Thoracic aorta (tissue), 2 donors: ENCODE results near the gene CDH23. TPM values are rescaled to one million over a fixed set of nuclear protein-coding genes. Genes with fewer than 3 reads are reported as not detected.

ENCODE experiments used
- ATAC-seq: fragments of 150-250 bp; one replicate; pipeline ENCODE4 v1.8.0; 2017; ENCODE audit warnings: low read depth; ENCODE audit not compliant: insufficient number of reproducible peaks, low FRiP score
- DNase-seq: peaks from one replicate; pipeline ENCODE4 v3.0.0-alpha.2; 2020; ENCODE audit warnings: low spot score
- H3K27ac ChIP-seq, 2 donors: fragments of 200-600 bp; sonication (generic); 1 replicate in 1 of 2; 2 replicates in 1 of 2; pipeline ENCODE4 v1.5.1; 2016; ENCODE audit warnings: mild to moderate bottlenecking in 2 of 2, moderate library complexity in 2 of 2
- H3K27me3 ChIP-seq: fragments of 200-600 bp; sonication (generic); replicated peaks from 2 replicates; pipeline ENCODE4 v1.6.0; 2016; ENCODE audit warnings: mild to moderate bottlenecking; ENCODE audit not compliant: insufficient read depth
- H3K36me3 ChIP-seq: fragments of 200-600 bp; sonication (generic); one replicate; pipeline ENCODE4 v1.5.1; 2016
- H3K4me1 ChIP-seq, 2 donors: fragments of 200-600 bp; sonication (generic); 1 replicate in 1 of 2; 2 replicates in 1 of 2; pipeline versions ENCODE4 v1.5.1 to v1.6.0; 2016; ENCODE audit warnings: low read depth in 2 of 2, mild to moderate bottlenecking in 1 of 2; ENCODE audit not compliant: control insufficient read depth in 1 of 2
- H3K4me3 ChIP-seq: fragments of 200-600 bp; sonication (generic); 2 replicates; pipeline ENCODE4 v1.5.1; 2016; ENCODE audit warnings: mild to moderate bottlenecking
- H3K9me3 ChIP-seq: fragments of 200-600 bp; sonication (generic); 2 replicates; pipeline ENCODE4 v1.5.1; 2016
- CTCF ChIP-seq: fragments of 200-600 bp; sonication (generic); IDR thresholded peaks from one replicate; pipeline ENCODE4 v1.5.1; 2019; ENCODE audit warnings: antibody characterized with exemption
- total RNA-seq, 2 donors: library from RNA; depleted of rRNA; stranded (reverse); fragments of >200 nt; gene quantifications; one replicate each; pipeline versions ENCODE4 v1.1.0 to v1.2.3, GENCODE V29; 2016

The CDH23 gene
- total RNA-seq, 2 donors from 2014 or later, result 10.6 to 10.8 TPM

GRCh38 chr10:71392292-71392691 is 4.4 kb upstream of the CDH23 start:
- ATAC-seq (no peak), DNase-seq (no peak)
- Histone ChIP-seq H3K4me3 (no peak overlapping the region), H3K9me3 (no peaks in the 10 kb centered on the region), H3K27me3 (no peaks in the 10 kb centered on the region), H3K27ac (no peak overlapping the region), H3K4me1 (peaks cover under 1 to 2% of the 10 kb centered on the region in 2 donors), H3K36me3 (no peaks in the 10 kb centered on the region)
- no peak for TF ChIP-seq CTCF

GRCh38 chr10:71392791-71393781 is 3.6 kb upstream of the CDH23 start:
- H3K36me3 ChIP-seq, result no peaks in the 10 kb centered on the region
- TF ChIP-seq CTCF, result no peak
- H3K27me3 ChIP-seq, result no peaks in the 10 kb centered on the region
- ATAC-seq (no peak), DNase-seq (no peak)
- H3K4me3 ChIP-seq, result no peak overlapping the region
- H3K27ac ChIP-seq, result no peak overlapping the region
- no peaks in the 10 kb centered on the region for H3K9me3 ChIP-seq
- peaks cover 9 to 10% of the 10 kb centered on the region in 2 donors for H3K4me1 ChIP-seq

GRCh38 chr10:71393841-71394475 is 2.8 kb upstream of the CDH23 start:
- no peak overlapping the region for H3K4me3 ChIP-seq
- no peaks in the 10 kb centered on the region for H3K36me3 ChIP-seq
- TF ChIP-seq CTCF, result no peak
- no peak overlapping the region for H3K27ac ChIP-seq
- H3K9me3 ChIP-seq, result no peaks in the 10 kb centered on the region
- H3K27me3 ChIP-seq, result no peaks in the 10 kb centered on the region
- H3K4me1 ChIP-seq, result peaks cover 10 to 17% of the 10 kb centered on the region in 2 donors
- no peak for ATAC-seq
- DNase-seq, result no peak

GRCh38 chr10:71394926-71395562 is 1.7 kb upstream of the CDH23 start:
- no peak for TF ChIP-seq CTCF
- H3K27ac ChIP-seq, result no peak overlapping the region
- no peak overlapping the region for H3K4me3 ChIP-seq
- no peaks in the 10 kb centered on the region for H3K9me3 ChIP-seq
- ATAC-seq (no peak), DNase-seq (no peak)
- no peaks in the 10 kb centered on the region for H3K36me3 ChIP-seq
- H3K4me1 ChIP-seq, result peaks cover 10 to 17% of the 10 kb centered on the region in 2 donors
- H3K27me3 ChIP-seq, result no peaks in the 10 kb centered on the region

GRCh38 chr10:71395621-71396020 is 1.1 kb upstream of the CDH23 start:
- H3K4me1 ChIP-seq, result peaks cover 10 to 17% of the 10 kb centered on the region in 2 donors
- H3K27me3 ChIP-seq, result no peaks in the 10 kb centered on the region
- no peak for DNase-seq
- H3K9me3 ChIP-seq, result no peaks in the 10 kb centered on the region
- no peak for TF ChIP-seq CTCF
- no peak for ATAC-seq
- no peaks in the 10 kb centered on the region for H3K36me3 ChIP-seq
- H3K4me3 ChIP-seq, result no peak overlapping the region
- H3K27ac ChIP-seq, result no peak overlapping the region
